ENCODE results near the gene CNNM1.

CNNM1 gene

GRCh38 chr10:99337901-99338300, 8.7 kb downstream of the CNNM1 start:
- DNase-seq (ENCODE audit: low read depth): no peak

- no peak for DNase-seq (ENCODE audit: low read depth)
These were observed 9.9 kb downstream of the CNNM1 start for GRCh38 chr10:99339077-99339476.

GRCh38 chr10:99339563-99340047, 10.4 kb downstream of the CNNM1 start:
- DNase-seq (ENCODE audit: low read depth): no peak

GRCh38 chr10:99340650-99341049, 11.5 kb downstream of the CNNM1 start:
- DNase-seq (ENCODE audit: low read depth): no peak

- no peak for DNase-seq (ENCODE audit: low read depth)
These were observed 12.1 kb downstream of the CNNM1 start for GRCh38 chr10:99341248-99341647.

- DNase-seq (ENCODE audit: low read depth): no peak
These were observed 12.8 kb downstream of the CNNM1 start for GRCh38 chr10:99341860-99342490.

- DNase-seq (ENCODE audit: low read depth): no peak
These were observed 14.1 kb downstream of the CNNM1 start for GRCh38 chr10:99343262-99343661.

- DNase-seq (ENCODE audit: low read depth): no peak
These were observed 15.6 kb downstream of the CNNM1 start for GRCh38 chr10:99344715-99345114.

GRCh38 chr10:99345350-99345749, 16.2 kb downstream of the CNNM1 start:
- no peak for DNase-seq (ENCODE audit: low read depth)

- DNase-seq (ENCODE audit: low read depth): no peak
These were observed 17.1 kb downstream of the CNNM1 start for GRCh38 chr10:99346247-99346646.

GRCh38 chr10:99347672-99348071, 18.5 kb downstream of the CNNM1 start:
- no peak for DNase-seq (ENCODE audit: low read depth)

GRCh38 chr10:99353182-99353581, 24.0 kb downstream of the CNNM1 start:
- DNase-seq (ENCODE audit: low read depth): no peak

- no peak for DNase-seq (ENCODE audit: low read depth)
These were observed 28.5 kb downstream of the CNNM1 start for GRCh38 chr10:99357691-99358090.

GRCh38 chr10:99358101-99358500, 28.9 kb downstream of the CNNM1 start:
- no peak for DNase-seq (ENCODE audit: low read depth)

GRCh38 chr10:99360934-99361333, 31.8 kb downstream of the CNNM1 start:
- DNase-seq (ENCODE audit: low read depth): no peak

- DNase-seq (ENCODE audit: low read depth): no peak
These were observed 35.0 kb downstream of the CNNM1 start for GRCh38 chr10:99364125-99364524.

GRCh38 chr10:99365311-99365710, 36.2 kb downstream of the CNNM1 start:
- DNase-seq (ENCODE audit: low read depth): no peak

GRCh38 chr10:99365736-99366135, 36.6 kb downstream of the CNNM1 start:
- no peak for DNase-seq (ENCODE audit: low read depth)

- no peak for DNase-seq (ENCODE audit: low read depth)
These were observed 37.5 kb downstream of the CNNM1 start for GRCh38 chr10:99366666-99367065.

- no peak for DNase-seq (ENCODE audit: low read depth)
These were observed 39.5 kb downstream of the CNNM1 start for GRCh38 chr10:99368646-99369045.

GRCh38 chr10:99369126-99369525, 40.0 kb downstream of the CNNM1 start:
- no peak for DNase-seq (ENCODE audit: low read depth)

GRCh38 chr10:99369551-99369950, 40.4 kb downstream of the CNNM1 start:
- DNase-seq (ENCODE audit: low read depth): no peak

- DNase-seq (ENCODE audit: low read depth): no peak
These were observed 41.8 kb downstream of the CNNM1 start for GRCh38 chr10:99370993-99371392.

- DNase-seq (ENCODE audit: low read depth): no peak
These were observed 43.6 kb downstream of the CNNM1 start for GRCh38 chr10:99372546-99373271.

Data from stimulated activated CD8-positive, alpha-beta memory T cell treated with anti-CD3 and anti-CD28 coated beads, Interleukin-15, amount 100 ng/mL, for 1 hour (primary cell).